Kidney epithelial cell (primary cell): Measurements from ENCODE around the gene SLC22A17. TPM values are rescaled to one million over a fixed set of nuclear protein-coding genes. Genes with fewer than 3 reads are reported as not detected.

Source experiments
- DNase-seq: peaks from one replicate; pipeline ENCODE4 v3.0.0-alpha.2; 2010; ENCODE audit warnings: low read depth
- H3K27me3 ChIP-seq: 2 replicates; pipeline ENCODE4 v1.6.0; 2011; ENCODE audit warnings: low read length; ENCODE audit not compliant: control insufficient read depth, insufficient read depth
- H3K36me3 ChIP-seq: 2 replicates; pipeline ENCODE4 v1.5.1; 2011; ENCODE audit warnings: low read length; ENCODE audit not compliant: control insufficient read depth, insufficient read depth
- H3K4me3 ChIP-seq: 2 replicates; pipeline ENCODE4 v1.5.1; 2011; ENCODE audit warnings: low read depth, mild to moderate bottlenecking, control low read depth, low read length
- total RNA-seq: library from RNA; depleted of rRNA; stranded (reverse); fragments of >200 nt; gene quantifications from 2 replicates; pipeline ENCODE4 v1.2.3, GENCODE V29; 2015
- TF ChIP-seq, protein P1 (sequence below): IDR thresholded peaks from 2 replicates; pipeline ENCODE4 v1.5.1; 2011; ENCODE audit warnings: mild to moderate bottlenecking, moderate library complexity, low read length, control low read depth, inconsistent platforms; ENCODE audit not compliant: insufficient read depth, poor library complexity, severe bottlenecking

The SLC22A17 gene
- total RNA-seq, 1 donor from 2014 or later = 7.8 TPM

GRCh38 chr14:23379366-23380196 lies 26.9 kb upstream of the SLC22A17 start:
- DNase-seq = no peak
- H3K36me3 ChIP-seq = no peaks in the 10 kb centered on the region

GRCh38 chr14:23378612-23379220 lies 26.0 kb upstream of the SLC22A17 start:
- no peaks in the 10 kb centered on the region for H3K36me3 ChIP-seq
- DNase-seq = no peak
- H3K4me3 ChIP-seq = no peak overlapping the region
- H3K27me3 ChIP-seq = peaks cover 20% of the 10 kb centered on the region
- TF ChIP-seq, protein P1, sequence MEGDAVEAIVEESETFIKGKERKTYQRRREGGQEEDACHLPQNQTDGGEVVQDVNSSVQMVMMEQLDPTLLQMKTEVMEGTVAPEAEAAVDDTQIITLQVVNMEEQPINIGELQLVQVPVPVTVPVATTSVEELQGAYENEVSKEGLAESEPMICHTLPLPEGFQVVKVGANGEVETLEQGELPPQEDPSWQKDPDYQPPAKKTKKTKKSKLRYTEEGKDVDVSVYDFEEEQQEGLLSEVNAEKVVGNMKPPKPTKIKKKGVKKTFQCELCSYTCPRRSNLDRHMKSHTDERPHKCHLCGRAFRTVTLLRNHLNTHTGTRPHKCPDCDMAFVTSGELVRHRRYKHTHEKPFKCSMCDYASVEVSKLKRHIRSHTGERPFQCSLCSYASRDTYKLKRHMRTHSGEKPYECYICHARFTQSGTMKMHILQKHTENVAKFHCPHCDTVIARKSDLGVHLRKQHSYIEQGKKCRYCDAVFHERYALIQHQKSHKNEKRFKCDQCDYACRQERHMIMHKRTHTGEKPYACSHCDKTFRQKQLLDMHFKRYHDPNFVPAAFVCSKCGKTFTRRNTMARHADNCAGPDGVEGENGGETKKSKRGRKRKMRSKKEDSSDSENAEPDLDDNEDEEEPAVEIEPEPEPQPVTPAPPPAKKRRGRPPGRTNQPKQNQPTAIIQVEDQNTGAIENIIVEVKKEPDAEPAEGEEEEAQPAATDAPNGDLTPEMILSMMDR = no peak

More at GRCh38 chr14:23379366-23380196, 26.9 kb upstream of the SLC22A17 start:
- no peak overlapping the region for H3K4me3 ChIP-seq
- peaks cover 22% of the 10 kb centered on the region for H3K27me3 ChIP-seq
- TF ChIP-seq, protein P1 = peak; percentile 95

- TF ChIP-seq, protein P1 = no peak
- H3K4me3 ChIP-seq = no peak overlapping the region
- H3K27me3 ChIP-seq = peaks cover 20% of the 10 kb centered on the region
- DNase-seq = no peak
- no peaks in the 10 kb centered on the region for H3K36me3 ChIP-seq
These were observed 25.2 kb upstream of the SLC22A17 start for GRCh38 chr14:23377573-23378563.

DNA sequence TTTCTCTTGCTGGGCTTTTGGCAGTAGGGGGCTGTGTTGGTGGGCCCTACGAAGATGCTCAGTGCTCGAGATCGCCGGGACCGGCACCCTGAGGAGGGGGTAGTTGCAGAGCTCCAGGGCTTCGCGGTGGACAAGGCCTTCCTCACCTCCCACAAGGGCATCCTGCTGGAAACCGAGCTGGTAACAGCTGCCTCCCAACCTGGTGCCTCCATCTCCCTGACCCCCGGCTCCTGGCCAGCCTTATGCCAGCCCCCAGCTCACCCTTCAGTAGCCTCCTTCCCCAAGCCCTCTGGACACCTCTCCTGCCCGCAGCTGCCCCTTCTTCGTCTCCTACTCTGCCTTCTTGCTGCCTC lies 24.5 kb upstream of the SLC22A17 start:
- Histone ChIP-seq H3K4me3 (no peak overlapping the region), H3K36me3 (no peaks in the 10 kb centered on the region), H3K27me3 (peaks cover 17% of the 10 kb centered on the region)
- no peak for DNase-seq
- TF ChIP-seq, protein P1 = no peak

- TF ChIP-seq, protein P1 = no peak
- peaks cover 17% of the 10 kb centered on the region for H3K27me3 ChIP-seq
- H3K36me3 ChIP-seq = no peaks in the 10 kb centered on the region
These were observed 24.0 kb upstream of the SLC22A17 start, which contains the start of gene CMTM5 for GRCh38 chr14:23376482-23377197. CMTM5 (plus strand) TSS chr14:23377046; CDS start chr14:23377252, 206 bp downstream.

More at GRCh38 chr14:23376482-23377197, 24.0 kb upstream of the SLC22A17 start, which contains the start of gene CMTM5:
- DNase-seq = no peak
- H3K4me3 ChIP-seq = no peak within 1 kb of the TSS
